K562 (cell line): ENCODE data around the gene ABHD16A. TPM values are rescaled to one million over a fixed set of nuclear protein-coding genes. Genes with fewer than 3 reads are reported as not detected.

ENCODE experiments used
- CBX1 ChIP-seq: sonication (generic); IDR thresholded peaks from 2 replicates; pipeline ENCODE4 v1.6.1; 2016; ENCODE audit warnings: antibody characterized with exemption, low read depth, mild to moderate bottlenecking
- CBX2 ChIP-seq: fragments of 200-600 bp; sonication (generic); IDR thresholded peaks from one replicate; pipeline ENCODE4 v1.6.1; 2012; ENCODE audit warnings: mild to moderate bottlenecking, low read length, inconsistent platforms; ENCODE audit not compliant: insufficient read depth, poor library complexity, severe bottlenecking
- CHD4 ChIP-seq: fragments of 200-600 bp; sonication (generic); IDR thresholded peaks from 3 replicates; pipeline ENCODE4 v1.6.1; 2012; ENCODE audit warnings: low read depth, mild to moderate bottlenecking, mixed read lengths, low read length, inconsistent platforms; ENCODE audit not compliant: insufficient read depth, insufficient replicate concordance, poor library complexity, severe bottlenecking
- FOXJ2 ChIP-seq: fragments of 200-800 bp; sonication (Bioruptor generic); IDR thresholded peaks from 2 replicates; pipeline ENCODE4 v1.6.1; 2016; ENCODE audit warnings: missing genetic modification characterization, missing compliant biosample characterization
- HDGF ChIP-seq: fragments of 450-650 bp; IDR thresholded peaks from 2 replicates; pipeline ENCODE4 v1.6.1; 2016
- PRPF4 ChIP-seq: fragments of 200-400 bp; formaldehyde crosslinking; IDR thresholded peaks from one replicate; pipeline ENCODE4 v1.6.1; 2017; ENCODE audit warnings: low read length, low read depth, mild to moderate bottlenecking; ENCODE audit not compliant: insufficient read depth, poor library complexity, severe bottlenecking
- SMAD3 ChIP-seq: fragments of 450-650 bp; formaldehyde crosslinking; conservative IDR thresholded peaks from 2 replicates; pipeline ENCODE4 v1.4.0; 2020; ENCODE audit warnings: mild to moderate bottlenecking
- YBX1 ChIP-seq: fragments of 450-650 bp; IDR thresholded peaks from 2 replicates; pipeline ENCODE4 v1.7.1; 2016; ENCODE audit warnings: mild to moderate bottlenecking
- YY1 ChIP-seq, 3 experiments: IDR thresholded peaks; 2 replicates each; pipeline ENCODE4 v1.6.1; 2011; ENCODE audit warnings: low read length in 2 of 3, mild to moderate bottlenecking in 2 of 3, moderate library complexity in 2 of 3, borderline replicate concordance in 1 of 3, control low read depth in 1 of 3, low read depth in 1 of 3; ENCODE audit not compliant: insufficient read depth in 3 of 3, insufficient replicate concordance in 2 of 3, control insufficient read depth in 1 of 3, insufficient read length in 1 of 3; ENCODE audit errors: extremely low read depth in 1 of 3
- ZNF224 ChIP-seq: sonication (generic); formaldehyde crosslinking; IDR thresholded peaks from 2 replicates; pipeline ENCODE4 v1.8.0; 2022; ENCODE audit warnings: mild to moderate bottlenecking, missing genetic modification reagents
- polyA plus RNA-seq, 8 experiments: library from polyadenylated mRNA; depleted of rRNA in 4 of 8; stranded (reverse) in 5 of 8; unstranded in 3 of 8; fragments of >200 nt; fragmentation: Nextera tagmentation in 2 of 8; fragmentation: Illumina TruSeq in 1 of 8; extraction: Ambion mirVana in 2 of 8; extraction: Trizol in 1 of 8; gene quantifications; 2 replicates each; pipeline versions ENCODE4 v1.2.1 to v1.2.3, GENCODE V29; 2011 to 2014; ENCODE audit warnings: inconsistent platforms in 1 of 8, missing spikeins in 1 of 8
- total RNA-seq, 7 experiments: library from RNA; depleted of rRNA in 6 of 7; stranded (reverse); fragments of >200 nt in 6 of 7; fragmentation: Illumina TruSeq in 2 of 7; extraction: Trizol in 2 of 7; gene quantifications; 2 replicates each; pipeline versions ENCODE4 v1.2.1 to v1.2.3, GENCODE V29; 2011 to 2021; ENCODE audit warnings: low replicate concordance in 1 of 7
- TF ChIP-seq, protein P1 (sequence below), 2 experiments: fragments of 450-650 bp; IDR thresholded peaks; 2 replicates each; pipeline ENCODE4 v1.6.1; 2016; ENCODE audit warnings: mild to moderate bottlenecking in 2 of 2, borderline replicate concordance in 1 of 2, low read depth in 1 of 2, moderate library complexity in 1 of 2
- TF ChIP-seq, protein P2 (sequence below): conservative IDR thresholded peaks from 2 replicates; pipeline ENCODE4 v1.6.1; 2011; ENCODE audit warnings: low read depth, mild to moderate bottlenecking, low read length; ENCODE audit not compliant: control insufficient read depth
- TF ChIP-seq, protein P3 (sequence below): sonication (generic); formaldehyde crosslinking; IDR thresholded peaks from 2 replicates; pipeline ENCODE4 v1.8.0; 2022; ENCODE audit warnings: mild to moderate bottlenecking, missing genetic modification reagents, borderline replicate concordance

The ABHD16A gene
- total and polyA plus RNA-seq, 9 of the 15 experiments (the other 6 are each of a cell fraction or from before 2014, with no cell fraction given): 25.8 to 120 (median 81.6) TPM

DNA sequence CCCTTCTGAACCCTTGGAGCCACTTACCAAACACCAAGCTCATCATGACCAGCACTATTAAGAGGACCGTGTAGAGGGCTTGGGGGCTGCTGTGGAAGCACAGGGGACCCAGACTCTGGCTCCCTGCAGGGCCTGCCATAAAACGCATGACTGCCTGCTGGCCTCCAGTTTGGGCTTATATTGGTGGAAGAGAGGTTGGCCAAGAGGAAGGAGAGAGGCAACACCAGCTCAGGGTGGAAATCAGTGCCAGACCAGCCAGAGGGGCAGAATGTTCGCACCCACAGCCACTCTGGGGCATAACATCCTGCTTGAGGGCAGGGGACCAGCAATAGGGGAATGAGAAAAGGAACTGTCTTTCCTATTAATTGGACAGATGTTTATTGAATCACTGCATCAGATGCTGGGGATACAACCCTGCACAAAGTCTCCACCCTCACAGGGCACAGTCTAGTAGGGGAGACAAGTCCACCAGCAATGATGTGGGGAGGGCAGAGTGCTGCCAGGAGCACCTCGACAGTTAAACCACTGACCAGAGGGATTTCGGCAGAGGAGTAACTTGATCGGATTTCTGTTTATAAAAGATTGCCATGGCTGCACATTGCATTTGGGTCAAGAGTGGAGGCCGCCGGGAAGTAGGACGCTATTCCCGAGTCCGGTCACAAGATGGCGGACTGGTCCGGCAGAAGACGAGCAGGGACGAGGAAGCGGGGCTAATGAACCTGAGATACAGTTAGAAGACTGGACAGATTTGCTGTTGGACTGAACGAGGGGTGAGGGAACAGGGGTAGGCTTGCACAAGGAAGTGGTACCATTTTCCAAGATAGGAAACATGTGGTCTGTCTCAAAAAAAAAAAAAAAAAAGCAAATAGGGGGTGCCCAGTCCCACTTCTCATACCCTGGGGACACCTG, 22.6 kb downstream of the ABHD16A start, which contains the start of gene LY6G5C (continued):
- TF ChIP-seq, protein P1, sequence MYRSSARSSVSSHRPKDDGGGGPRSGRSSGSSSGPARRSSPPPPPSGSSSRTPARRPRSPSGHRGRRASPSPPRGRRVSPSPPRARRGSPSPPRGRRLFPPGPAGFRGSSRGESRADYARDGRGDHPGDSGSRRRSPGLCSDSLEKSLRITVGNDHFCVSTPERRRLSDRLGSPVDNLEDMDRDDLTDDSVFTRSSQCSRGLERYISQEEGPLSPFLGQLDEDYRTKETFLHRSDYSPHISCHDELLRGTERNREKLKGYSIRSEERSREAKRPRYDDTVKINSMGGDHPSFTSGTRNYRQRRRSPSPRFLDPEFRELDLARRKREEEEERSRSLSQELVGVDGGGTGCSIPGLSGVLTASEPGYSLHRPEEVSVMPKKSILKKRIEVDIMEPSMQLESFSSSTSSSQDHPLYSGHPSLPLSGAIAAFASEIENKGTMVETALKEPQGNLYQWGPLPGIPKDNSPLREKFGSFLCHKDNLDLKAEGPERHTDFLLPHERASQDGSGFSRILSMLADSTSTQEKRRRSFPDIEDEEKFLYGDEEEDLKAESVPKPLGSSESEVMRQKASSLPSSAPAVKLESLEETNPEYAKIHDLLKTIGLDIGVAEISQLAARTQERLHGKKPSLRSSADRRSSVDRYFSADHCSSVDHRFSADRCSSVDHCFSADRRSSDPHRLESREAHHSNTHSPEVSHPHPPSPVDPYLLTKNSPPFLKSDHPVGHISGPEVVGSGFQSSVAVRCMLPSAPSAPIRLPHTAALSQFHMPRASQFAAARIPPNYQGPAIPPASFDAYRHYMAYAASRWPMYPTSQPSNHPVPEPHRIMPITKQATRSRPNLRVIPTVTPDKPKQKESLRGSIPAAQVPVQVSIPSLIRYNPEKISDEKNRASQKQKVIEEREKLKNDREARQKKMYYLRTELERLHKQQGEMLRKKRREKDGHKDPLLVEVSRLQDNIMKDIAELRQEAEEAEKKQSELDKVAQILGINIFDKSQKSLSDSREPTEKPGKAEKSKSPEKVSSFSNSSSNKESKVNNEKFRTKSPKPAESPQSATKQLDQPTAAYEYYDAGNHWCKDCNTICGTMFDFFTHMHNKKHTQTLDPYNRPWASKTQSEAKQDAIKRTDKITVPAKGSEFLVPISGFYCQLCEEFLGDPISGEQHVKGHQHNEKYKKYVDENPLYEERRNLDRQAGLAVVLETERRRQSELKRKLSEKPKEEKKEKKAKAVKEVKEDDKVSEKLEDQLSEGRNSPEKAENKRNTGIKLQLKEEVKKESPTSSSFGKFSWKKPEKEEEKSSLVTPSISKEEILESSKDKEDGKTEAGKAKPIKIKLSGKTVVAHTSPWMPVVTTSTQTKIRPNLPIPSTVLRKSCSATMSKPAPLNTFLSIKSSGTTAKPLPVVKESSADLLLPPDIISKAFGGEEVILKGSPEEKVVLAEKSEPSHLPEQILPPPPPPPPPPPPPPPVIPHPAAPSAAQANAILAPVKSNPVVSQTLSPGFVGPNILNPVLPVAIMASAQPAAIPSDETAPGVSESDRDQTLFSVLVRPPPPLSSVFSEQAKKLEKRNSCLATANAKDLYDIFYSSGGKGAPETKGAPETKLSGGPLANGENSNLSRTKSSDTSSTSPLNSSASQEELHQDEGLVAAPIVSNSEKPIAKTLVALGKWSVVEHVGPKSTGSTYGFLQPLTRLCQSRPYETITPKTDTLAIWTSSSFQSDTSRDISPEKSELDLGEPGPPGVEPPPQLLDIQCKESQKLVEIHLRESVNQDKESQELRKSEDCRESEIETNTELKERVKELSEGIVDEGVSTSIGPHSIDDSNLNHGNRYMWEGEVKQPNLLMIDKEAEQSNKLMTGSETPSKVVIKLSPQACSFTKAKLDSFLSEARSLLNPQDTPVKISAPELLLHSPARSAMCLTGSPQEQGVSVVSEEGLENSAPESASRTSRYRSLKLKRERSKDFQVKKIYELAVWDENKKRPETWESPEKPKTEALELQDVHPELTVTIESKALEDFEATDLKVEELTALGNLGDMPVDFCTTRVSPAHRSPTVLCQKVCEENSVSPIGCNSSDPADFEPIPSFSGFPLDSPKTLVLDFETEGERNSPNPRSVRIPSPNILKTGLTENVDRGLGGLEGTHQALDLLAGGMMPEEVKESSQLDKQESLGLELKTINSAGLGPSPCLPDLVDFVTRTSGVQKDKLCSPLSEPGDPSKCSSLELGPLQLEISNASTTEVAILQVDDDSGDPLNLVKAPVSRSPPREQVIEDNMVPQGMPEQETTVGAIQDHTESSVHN (IDR thresholded peaks at IDR 0.05; ENCODE audit: borderline replicate concordance in 1 of 2, low read depth in 1 of 2): no peak
- TF ChIP-seq HDGF (peak; percentile 78; the same call in 1 of the 2 replicates), SMAD3 (CRISPR knock-in tag) (no peak), YBX1 (no peak), CBX2 (no peak), YY1 (IDR thresholded peaks at IDR 0.05; ENCODE audit: borderline replicate concordance in 1 of 3, control insufficient read depth in 1 of 3, extremely low read depth in 1 of 3, insufficient read depth in 3 of 3, insufficient read length in 1 of 3, insufficient replicate concordance in 2 of 3, low read depth in 1 of 3, low read length in 2 of 3) (peak; percentile 49 to 84 (median 80)), FOXJ2 (tag) (0 out of 2 replicates have a peak, but pooled peaks have one; percentile 26), PRPF4 (no peak), CHD4 (no peak), ZNF224 (CRISPR knock-in tag) (no peak), CBX1 (no peak)
- TF ChIP-seq, protein P2, sequence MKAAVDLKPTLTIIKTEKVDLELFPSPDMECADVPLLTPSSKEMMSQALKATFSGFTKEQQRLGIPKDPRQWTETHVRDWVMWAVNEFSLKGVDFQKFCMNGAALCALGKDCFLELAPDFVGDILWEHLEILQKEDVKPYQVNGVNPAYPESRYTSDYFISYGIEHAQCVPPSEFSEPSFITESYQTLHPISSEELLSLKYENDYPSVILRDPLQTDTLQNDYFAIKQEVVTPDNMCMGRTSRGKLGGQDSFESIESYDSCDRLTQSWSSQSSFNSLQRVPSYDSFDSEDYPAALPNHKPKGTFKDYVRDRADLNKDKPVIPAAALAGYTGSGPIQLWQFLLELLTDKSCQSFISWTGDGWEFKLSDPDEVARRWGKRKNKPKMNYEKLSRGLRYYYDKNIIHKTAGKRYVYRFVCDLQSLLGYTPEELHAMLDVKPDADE: no peak
- TF ChIP-seq, protein P3, sequence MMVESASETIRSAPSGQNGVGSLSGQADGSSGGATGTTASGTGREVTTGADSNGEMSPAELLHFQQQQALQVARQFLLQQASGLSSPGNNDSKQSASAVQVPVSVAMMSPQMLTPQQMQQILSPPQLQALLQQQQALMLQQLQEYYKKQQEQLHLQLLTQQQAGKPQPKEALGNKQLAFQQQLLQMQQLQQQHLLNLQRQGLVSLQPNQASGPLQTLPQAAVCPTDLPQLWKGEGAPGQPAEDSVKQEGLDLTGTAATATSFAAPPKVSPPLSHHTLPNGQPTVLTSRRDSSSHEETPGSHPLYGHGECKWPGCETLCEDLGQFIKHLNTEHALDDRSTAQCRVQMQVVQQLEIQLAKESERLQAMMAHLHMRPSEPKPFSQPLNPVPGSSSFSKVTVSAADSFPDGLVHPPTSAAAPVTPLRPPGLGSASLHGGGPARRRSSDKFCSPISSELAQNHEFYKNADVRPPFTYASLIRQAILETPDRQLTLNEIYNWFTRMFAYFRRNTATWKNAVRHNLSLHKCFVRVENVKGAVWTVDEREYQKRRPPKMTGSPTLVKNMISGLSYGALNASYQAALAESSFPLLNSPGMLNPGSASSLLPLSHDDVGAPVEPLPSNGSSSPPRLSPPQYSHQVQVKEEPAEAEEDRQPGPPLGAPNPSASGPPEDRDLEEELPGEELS: no peak
